ENCODE data around the gene CPZ. TPM values are rescaled to one million over a fixed set of nuclear protein-coding genes. Genes with fewer than 3 reads are reported as not detected.

Gene CPZ
- total and polyA plus RNA-seq, 2 of the 4 experiments (the other 2 are of a cell fraction) = 0.90 to 10.3 TPM

GRCh38 chr4:8664976-8665375 lies 72.4 kb downstream of the CPZ start:
- H3K4me3 ChIP-seq (ENCODE audit: insufficient read depth, low read depth, low read length) = no peak overlapping the region
- BruUV-seq (replicated peaks) = no TSS peak
- no peak overlapping the region for H4K8ac ChIP-seq (ENCODE audit: low read depth in 2 of 2, low read length in 2 of 2)
- H2BK15ac ChIP-seq (ENCODE audit: low read depth, low read length) = no peak overlapping the region
- no peak for DNase-seq
- H3K4ac ChIP-seq (ENCODE audit: low read depth, low read length) = no peak overlapping the region
- H3K79me1 ChIP-seq (ENCODE audit: low read depth in 1 of 2, low read length in 2 of 2) = no peaks in the 10 kb centered on the region
- no peaks in the 10 kb centered on the region for H3K9me1 ChIP-seq (ENCODE audit: insufficient read depth, low read length)
- no peak overlapping the region for H2AFZ ChIP-seq (replicated peaks; ENCODE audit: low read length, poor library complexity)
- no peak overlapping the region for H2BK20ac ChIP-seq (ENCODE audit: low read depth, low read length)
- H4K5ac ChIP-seq (ENCODE audit: low read depth, low read length) = no peak overlapping the region
- H3K27ac ChIP-seq (ENCODE audit: insufficient read depth, low read length) = no peak overlapping the region
- no peaks in the 10 kb centered on the region for H3K27me3 ChIP-seq (ENCODE audit: control insufficient read depth, insufficient read depth, low read length)
- no peak overlapping the region for H2BK120ac ChIP-seq (ENCODE audit: low read depth, low read length)
- H3K18ac ChIP-seq (ENCODE audit: low read depth, low read length) = no peak overlapping the region
- H4K20me1 ChIP-seq (ENCODE audit: insufficient read depth, low read length) = no peaks in the 10 kb centered on the region
- H3K14ac ChIP-seq (replicated peaks; ENCODE audit: low read depth, low read length) = no peak overlapping the region
- ChIA-PET CTCF (no interaction called here), POLR2A (ENCODE audit: unreplicated experiment) (no interaction called here)
- H3K9ac ChIP-seq (ENCODE audit: low read depth, low read length) = no peak overlapping the region
- dilution Hi-C loops (cut with HindIII; ENCODE audit: low sequenced_read_pairs, unreplicated experiment) = no loop called here
- H2BK5ac ChIP-seq (ENCODE audit: low read depth, low read length, poor library complexity, severe bottlenecking) = no peak overlapping the region
- H2AK9ac ChIP-seq (replicated peaks; ENCODE audit: low read depth, low read length, poor library complexity) = no peak overlapping the region
- H2AK5ac ChIP-seq (ENCODE audit: low read depth, low read length) = no peak overlapping the region
- H3K56ac ChIP-seq (ENCODE audit: extremely low read depth, insufficient read depth, low read length) = no peak overlapping the region
- no peak for ATAC-seq (ENCODE audit: low read depth)
- H4K91ac ChIP-seq (ENCODE audit: insufficient read depth, low read depth, low read length) = no peak overlapping the region
- TF ChIP-seq CHD1 (IDR thresholded peaks at IDR 0.05; ENCODE audit: low read depth, low read length) = no peak
- no peak for TF ChIP-seq NFE2L2 (IDR thresholded peaks at IDR 0.05; ENCODE audit: low read depth, low read length)
- TF ChIP-seq MAZ (IDR thresholded peaks at IDR 0.05; ENCODE audit: borderline replicate concordance, low read depth, low read length) = no peak
- TF ChIP-seq BHLHE40 (IDR thresholded peaks at IDR 0.05; ENCODE audit: low read depth, low read length) = no peak
- TF ChIP-seq RCOR1 (IDR thresholded peaks at IDR 0.05; ENCODE audit: insufficient replicate concordance, low read length) = no peak
- no peak for TF ChIP-seq CTCF (conservative IDR thresholded peaks at IDR 0.05; ENCODE audit: low read depth, low read length)
- TF ChIP-seq RAD21 (IDR thresholded peaks at IDR 0.05; ENCODE audit: low read length) = no peak
- no peak for TF ChIP-seq ELK1 (IDR thresholded peaks at IDR 0.05; ENCODE audit: borderline replicate concordance, low read depth, low read length)
- no peak for TF ChIP-seq RFX5 (IDR thresholded peaks at IDR 0.05; ENCODE audit: low read depth, low read length)
- no peak for TF ChIP-seq USF2 (IDR thresholded peaks at IDR 0.05; ENCODE audit: low read depth, low read length)
- no peak overlapping the region for H3K23ac ChIP-seq (ENCODE audit: low read depth, low read length)
- intact Hi-C loops (cut with micrococcal nuclease) = no loop called here
- in situ Hi-C loops (cut with MboI; ENCODE audit: low sequenced_read_pairs) = no loop called here
- no CpG with 5 or more reads among the region's 8 CpGs for WGBS, 2 experiments (ENCODE audit: extremely low coverage in 2 of 2, insufficient read length in 1 of 2)
- no peaks in the 10 kb centered on the region for H3K4me1 ChIP-seq (ENCODE audit: control insufficient read depth, insufficient read depth, low read length)
- no peaks in the 10 kb centered on the region for H3K9me3 ChIP-seq (ENCODE audit: control insufficient read depth, insufficient read depth, low read length)
- no peak overlapping the region for H3K4me2 ChIP-seq (ENCODE audit: low read depth, low read length)
- H3K36me3 ChIP-seq (ENCODE audit: control insufficient read depth, insufficient read depth, low read length) = no peaks in the 10 kb centered on the region
